A673 (cell line): ENCODE results near the gene HSPB6.

Experiments
- EZH2 ChIP-seq: fragments of 200-600 bp; sonication (generic); IDR thresholded peaks from 2 replicates; pipeline ENCODE4 v1.6.1; 2017; ENCODE audit warnings: borderline replicate concordance, low read depth, mild to moderate bottlenecking, mixed read lengths, antibody characterized with exemption, low read length; ENCODE audit not compliant: poor library complexity, severe bottlenecking
- TF ChIP-seq, protein P1 (sequence below): fragments of 300-800, 200-600 bp; sonication (generic); conservative IDR thresholded peaks from 2 replicates; pipeline ENCODE4 v1.5.1; 2017; ENCODE audit warnings: low read depth, mild to moderate bottlenecking, antibody characterized with exemption, low read length, moderate library complexity, mixed read lengths

DNA sequence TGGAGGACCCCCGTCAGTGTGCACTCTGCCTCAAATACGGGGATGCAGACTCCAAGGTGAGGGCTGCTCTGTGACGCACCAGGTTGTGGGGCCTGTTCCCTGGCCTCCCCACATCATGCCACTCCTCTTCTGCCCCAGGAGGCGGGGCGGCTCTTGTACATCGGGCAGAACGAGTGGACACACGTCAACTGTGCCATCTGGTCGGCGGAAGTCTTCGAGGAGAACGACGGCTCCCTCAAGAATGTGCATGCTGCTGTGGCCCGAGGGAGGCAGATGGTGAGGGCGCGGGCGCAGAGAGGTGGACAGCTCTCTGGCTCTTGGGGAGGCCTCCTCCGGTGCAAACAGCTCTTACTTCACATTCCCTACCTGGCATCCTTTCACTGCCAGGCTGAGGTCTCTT, 27.8 kb downstream of the HSPB6 start:
- TF ChIP-seq, protein P1, sequence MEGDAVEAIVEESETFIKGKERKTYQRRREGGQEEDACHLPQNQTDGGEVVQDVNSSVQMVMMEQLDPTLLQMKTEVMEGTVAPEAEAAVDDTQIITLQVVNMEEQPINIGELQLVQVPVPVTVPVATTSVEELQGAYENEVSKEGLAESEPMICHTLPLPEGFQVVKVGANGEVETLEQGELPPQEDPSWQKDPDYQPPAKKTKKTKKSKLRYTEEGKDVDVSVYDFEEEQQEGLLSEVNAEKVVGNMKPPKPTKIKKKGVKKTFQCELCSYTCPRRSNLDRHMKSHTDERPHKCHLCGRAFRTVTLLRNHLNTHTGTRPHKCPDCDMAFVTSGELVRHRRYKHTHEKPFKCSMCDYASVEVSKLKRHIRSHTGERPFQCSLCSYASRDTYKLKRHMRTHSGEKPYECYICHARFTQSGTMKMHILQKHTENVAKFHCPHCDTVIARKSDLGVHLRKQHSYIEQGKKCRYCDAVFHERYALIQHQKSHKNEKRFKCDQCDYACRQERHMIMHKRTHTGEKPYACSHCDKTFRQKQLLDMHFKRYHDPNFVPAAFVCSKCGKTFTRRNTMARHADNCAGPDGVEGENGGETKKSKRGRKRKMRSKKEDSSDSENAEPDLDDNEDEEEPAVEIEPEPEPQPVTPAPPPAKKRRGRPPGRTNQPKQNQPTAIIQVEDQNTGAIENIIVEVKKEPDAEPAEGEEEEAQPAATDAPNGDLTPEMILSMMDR = no peak
- no peak for TF ChIP-seq EZH2
